Measurements from ENCODE around the gene PHKB. TPM values are rescaled to one million over a fixed set of nuclear protein-coding genes. Genes with fewer than 3 reads are reported as not detected.

PHKB gene
- total and polyA plus RNA-seq, 2 donors (not counting 1 experiment from before 2014, with no cell fraction given) = 50.4 to 223 TPM

GRCh38 chr16:47561286-47561685, 100.2 kb downstream of the PHKB start:
- no peaks in the 10 kb centered on the region for H3K27me3 Mint-ChIP-seq
- DNase-seq (no peak), ATAC-seq (ENCODE audit: low read depth) (no peak)
- no peaks in the 10 kb centered on the region for H3K9me3 Mint-ChIP-seq (ENCODE audit: insufficient read depth)
- intact Hi-C loops (cut with micrococcal nuclease) = no loop called here
- H3K9ac ChIP-seq (ENCODE audit: low read length) = no peak overlapping the region
- no peak overlapping the region for H3K27ac ChIP-seq (ENCODE audit: low read length in 2 of 2)
- H3K4me1 ChIP-seq (ENCODE audit: control insufficient read depth in 2 of 2, insufficient read depth in 2 of 2, low read length in 2 of 2) = no peaks in the 10 kb centered on the region
- ChIA-PET CTCF (interaction anchor here (1.1 kb wide), 1 partner anchor 10 kb away, joined by 3 read pairs; no protein-coding TSS in a partner anchor), POLR2A (no interaction called here)
- H3K27me3 ChIP-seq (replicated peaks in 1 of 4; ENCODE audit: control extremely low read depth in 1 of 4, control insufficient read depth in 3 of 4, insufficient read depth in 4 of 4, low read length in 3 of 4) = no peaks in the 10 kb centered on the region
- no peak overlapping the region for H3K4me3 ChIP-seq (ENCODE audit: control extremely low read depth in 1 of 5, extremely low read depth in 1 of 5, insufficient read depth in 1 of 5, low read depth in 2 of 5, low read length in 4 of 5)
- H3K4me3 Mint-ChIP-seq = no peak overlapping the region
- H2AFZ ChIP-seq (ENCODE audit: insufficient read depth, low read depth, low read length, poor library complexity, severe bottlenecking) = no peak overlapping the region
- H3K36me3 ChIP-seq (replicated peaks in 1 of 2; ENCODE audit: control extremely low read depth in 1 of 2, control insufficient read depth in 1 of 2, extremely low read depth in 1 of 2, insufficient read depth in 2 of 2, low read length in 1 of 2) = peaks cover 0 to 3% of the 10 kb centered on the region in 2 experiments
- WGBS (ENCODE audit: insufficient coverage) = no CpG with 5 or more reads among the region's 1 CpG
- H3K4me1 Mint-ChIP-seq = peaks cover 17% of the 10 kb centered on the region
- no peaks in the 10 kb centered on the region for H3K79me2 ChIP-seq (ENCODE audit: control insufficient read depth, insufficient read depth, low read length)
- no peak overlapping the region for H3K27ac Mint-ChIP-seq
- no peak overlapping the region for H3K4me2 ChIP-seq (replicated peaks; ENCODE audit: low read depth, low read length, poor library complexity, severe bottlenecking)
- H4K20me1 ChIP-seq (ENCODE audit: control insufficient read depth, insufficient read depth, low read length, poor library complexity, severe bottlenecking) = no peaks in the 10 kb centered on the region
- TF ChIP-seq CTCF (IDR thresholded peaks at IDR 0.05) = no peak
- TF ChIP-seq EZH2 (IDR thresholded peaks at IDR 0.05; ENCODE audit: borderline replicate concordance, insufficient read depth, low read depth, low read length, poor library complexity, severe bottlenecking) = no peak
- no peaks in the 10 kb centered on the region for H3K9me3 ChIP-seq (ENCODE audit: control extremely low read depth in 1 of 3, control insufficient read depth in 2 of 3, insufficient read depth in 1 of 3, low read length in 2 of 3)

- Mint-ChIP-seq H3K27me3 (no peaks in the 10 kb centered on the region), H3K9me3 (ENCODE audit: insufficient read depth) (no peaks in the 10 kb centered on the region), H3K4me3 (no peak overlapping the region), H3K4me1 (peaks cover 27% of the 10 kb centered on the region), H3K27ac (no peak overlapping the region)
- Histone ChIP-seq H3K79me2 (ENCODE audit: control insufficient read depth, insufficient read depth, low read length) (no peaks in the 10 kb centered on the region), H4K20me1 (ENCODE audit: control insufficient read depth, insufficient read depth, low read length, poor library complexity, severe bottlenecking) (no peaks in the 10 kb centered on the region), H3K9me3 (ENCODE audit: control extremely low read depth in 1 of 3, control insufficient read depth in 2 of 3, insufficient read depth in 1 of 3, low read length in 2 of 3) (no peaks in the 10 kb centered on the region), H3K9ac (ENCODE audit: low read length) (no peak overlapping the region), H3K36me3 (replicated peaks in 1 of 2; ENCODE audit: control extremely low read depth in 1 of 2, control insufficient read depth in 1 of 2, extremely low read depth in 1 of 2, insufficient read depth in 2 of 2, low read length in 1 of 2) (peaks cover 0 to 5% of the 10 kb centered on the region in 2 experiments), H3K27me3 (replicated peaks in 1 of 4; ENCODE audit: control extremely low read depth in 1 of 4, control insufficient read depth in 3 of 4, insufficient read depth in 4 of 4, low read length in 3 of 4) (no peaks in the 10 kb centered on the region), H2AFZ (ENCODE audit: insufficient read depth, low read depth, low read length, poor library complexity, severe bottlenecking) (no peak overlapping the region), H3K4me3 (ENCODE audit: control extremely low read depth in 1 of 5, extremely low read depth in 1 of 5, insufficient read depth in 1 of 5, low read depth in 2 of 5, low read length in 4 of 5) (no peak overlapping the region), H3K4me2 (replicated peaks; ENCODE audit: low read depth, low read length, poor library complexity, severe bottlenecking) (no peak overlapping the region), H3K4me1 (ENCODE audit: control insufficient read depth in 2 of 2, insufficient read depth in 2 of 2, low read length in 2 of 2) (peaks cover 4 to 8% of the 10 kb centered on the region in 2 donors), H3K27ac (ENCODE audit: low read length in 2 of 2) (no peak overlapping the region)
- no peak for DNase-seq
- intact Hi-C loops (cut with micrococcal nuclease) = no loop called here
- CTCF ChIA-PET = no interaction called here
- TF ChIP-seq CTCF (IDR thresholded peaks at IDR 0.05) = no peak
- TF ChIP-seq EZH2 (IDR thresholded peaks at IDR 0.05; ENCODE audit: borderline replicate concordance, insufficient read depth, low read depth, low read length, poor library complexity, severe bottlenecking) = no peak
- POLR2A ChIA-PET = interaction anchor here (0.6 kb wide), 1 partner anchor 106 kb away, joined by 3 read pairs; no protein-coding TSS in a partner anchor
- ATAC-seq (ENCODE audit: low read depth) = no peak
These were observed 101.2 kb downstream of the PHKB start for GRCh38 chr16:47562366-47562765.

Data from B cell (primary cell).